ENCODE results near the gene LGR6. TPM values are rescaled to one million over a fixed set of nuclear protein-coding genes. Genes with fewer than 3 reads are reported as not detected.
"Not testable (repeated sequence)": the region's sequence is repeated elsewhere in the genome, so short reads cannot be mapped to it uniquely, and the experiment has no call there.

The LGR6 gene
- total RNA-seq, 2 experiments from 2014 or later, result 0.08 TPM; not detected in 1

- H3K27ac Mint-ChIP-seq; H3K36me3 Mint-ChIP-seq (ENCODE audit: low read depth); ATAC-seq; DNase-seq; H3K4me3 Mint-ChIP-seq; CTCF ChIA-PET; H3K4me1 Mint-ChIP-seq (ENCODE audit: low read depth); H3K9me3 Mint-ChIP-seq (ENCODE audit: insufficient read depth); POLR2A ChIA-PET: not testable (repeated sequence)
- peaks cover 54% of the 10 kb centered on the region for H3K27me3 Mint-ChIP-seq (ENCODE audit: low read depth)
Measured at GRCh38 chr1:202261209-202261958, 67.8 kb downstream of the LGR6 start.

- H3K4me3 Mint-ChIP-seq, result no peak overlapping the region
- H3K27me3 Mint-ChIP-seq (ENCODE audit: low read depth), result peaks cover 44% of the 10 kb centered on the region
- H3K27ac Mint-ChIP-seq, result no peak overlapping the region
- ATAC-seq (no peak), DNase-seq (no peak)
- ChIA-PET POLR2A (no interaction called here), CTCF (no interaction called here)
- no peaks in the 10 kb centered on the region for H3K4me1 Mint-ChIP-seq (ENCODE audit: low read depth)
- H3K36me3 Mint-ChIP-seq (ENCODE audit: low read depth), result no peaks in the 10 kb centered on the region
- H3K9me3 Mint-ChIP-seq (ENCODE audit: insufficient read depth), result no peaks in the 10 kb centered on the region
Measured at GRCh38 chr1:202263628-202264027, 70.0 kb downstream of the LGR6 start.

GRCh38 chr1:202264300-202264699, 70.7 kb downstream of the LGR6 start:
- peaks cover 41% of the 10 kb centered on the region for H3K27me3 Mint-ChIP-seq (ENCODE audit: low read depth)
- POLR2A ChIA-PET, result no interaction called here
- H3K4me1 Mint-ChIP-seq (ENCODE audit: low read depth), result no peaks in the 10 kb centered on the region
- H3K4me3 Mint-ChIP-seq, result no peak overlapping the region
- ATAC-seq (no peak), DNase-seq (no peak)
- H3K9me3 Mint-ChIP-seq (ENCODE audit: insufficient read depth), result no peaks in the 10 kb centered on the region
- no peaks in the 10 kb centered on the region for H3K36me3 Mint-ChIP-seq (ENCODE audit: low read depth)
- no peak overlapping the region for H3K27ac Mint-ChIP-seq
- CTCF ChIA-PET, result no interaction called here

- Mint-ChIP-seq H3K4me1 (ENCODE audit: low read depth) (no peaks in the 10 kb centered on the region), H3K4me3 (no peak overlapping the region), H3K9me3 (ENCODE audit: insufficient read depth) (no peaks in the 10 kb centered on the region), H3K27me3 (ENCODE audit: low read depth) (peaks cover 39% of the 10 kb centered on the region), H3K27ac (no peak overlapping the region), H3K36me3 (ENCODE audit: low read depth) (no peaks in the 10 kb centered on the region)
- CTCF ChIA-PET, result no interaction called here
- POLR2A ChIA-PET, result no interaction called here
- no peak for ATAC-seq
- DNase-seq, result no peak
Measured at GRCh38 chr1:202264726-202265125, 71.1 kb downstream of the LGR6 start.

GRCh38 chr1:202266061-202266765, 72.6 kb downstream of the LGR6 start:
- ATAC-seq (no peak), DNase-seq (no peak)

GRCh38 chr1:202268032-202268431, 74.4 kb downstream of the LGR6 start:
- no peaks in the 10 kb centered on the region for H3K36me3 Mint-ChIP-seq (ENCODE audit: low read depth)
- no peak overlapping the region for H3K27ac Mint-ChIP-seq
- H3K4me3 Mint-ChIP-seq, result no peak overlapping the region
- CTCF ChIA-PET, result interaction anchor here (1.1 kb wide), 1 partner anchor 75 kb away, joined by 4 read pairs; no protein-coding TSS in a partner anchor
- POLR2A ChIA-PET, result no interaction called here
- ATAC-seq (no peak), DNase-seq (no peak)
- H3K27me3 Mint-ChIP-seq (ENCODE audit: low read depth), result peaks cover 37% of the 10 kb centered on the region
- no peaks in the 10 kb centered on the region for H3K9me3 Mint-ChIP-seq (ENCODE audit: insufficient read depth)
- no peaks in the 10 kb centered on the region for H3K4me1 Mint-ChIP-seq (ENCODE audit: low read depth)

More at GRCh38 chr1:202266061-202266765, 72.6 kb downstream of the LGR6 start:
- peaks cover 41% of the 10 kb centered on the region for H3K27me3 Mint-ChIP-seq (ENCODE audit: low read depth)
- POLR2A ChIA-PET, result no interaction called here
- CTCF ChIA-PET, result interaction anchor here (1.0 kb wide), 1 partner anchor 73 kb away, joined by 5 read pairs; the partner anchor contains the start of gene LGR6
- no peak overlapping the region for H3K4me3 Mint-ChIP-seq
- H3K4me1 Mint-ChIP-seq (ENCODE audit: low read depth), result no peaks in the 10 kb centered on the region
- no peaks in the 10 kb centered on the region for H3K36me3 Mint-ChIP-seq (ENCODE audit: low read depth)
- H3K27ac Mint-ChIP-seq, result no peak overlapping the region
- no peaks in the 10 kb centered on the region for H3K9me3 Mint-ChIP-seq (ENCODE audit: insufficient read depth)

GRCh38 chr1:202268817-202269216, 75.2 kb downstream of the LGR6 start:
- no peak for ATAC-seq
- Mint-ChIP-seq H3K4me1 (ENCODE audit: low read depth) (no peaks in the 10 kb centered on the region), H3K36me3 (ENCODE audit: low read depth) (no peaks in the 10 kb centered on the region), H3K27me3 (ENCODE audit: low read depth) (peaks cover 30% of the 10 kb centered on the region), H3K9me3 (ENCODE audit: insufficient read depth) (no peaks in the 10 kb centered on the region), H3K4me3 (no peak overlapping the region), H3K27ac (no peak overlapping the region)
- ChIA-PET POLR2A (no interaction called here), CTCF (interaction anchor here (0.7 to 1.7 kb wide), 3 partner anchors 35 to 47 kb away, joined by 3 to 4 read pairs (median 4); no protein-coding TSS in a partner anchor)
- DNase-seq, result no peak

- CTCF ChIA-PET, result interaction anchor here (0.7 kb wide), 1 partner anchor 78 kb away, joined by 3 read pairs; no protein-coding TSS in a partner anchor
- peaks cover 17% of the 10 kb centered on the region for H3K27me3 Mint-ChIP-seq (ENCODE audit: low read depth)
Measured at GRCh38 chr1:202270871-202271326, 77.3 kb downstream of the LGR6 start.

GRCh38 chr1:202272103-202272845, 78.7 kb downstream of the LGR6 start:
- ATAC-seq (no peak), DNase-seq (no peak)
- ChIA-PET CTCF (interaction anchor here (1.1 to 1.5 kb wide), 3 partner anchors 44 to 82 kb away, joined by 3 to 5 read pairs (median 3); no protein-coding TSS in a partner anchor), POLR2A (no interaction called here)
- H3K27me3 Mint-ChIP-seq (ENCODE audit: low read depth), result peaks cover 15% of the 10 kb centered on the region
- H3K9me3 Mint-ChIP-seq (ENCODE audit: insufficient read depth), result no peaks in the 10 kb centered on the region
- H3K4me3 Mint-ChIP-seq, result no peak overlapping the region
- no peak overlapping the region for H3K27ac Mint-ChIP-seq
- peaks cover 3% of the 10 kb centered on the region for H3K4me1 Mint-ChIP-seq (ENCODE audit: low read depth)
- no peaks in the 10 kb centered on the region for H3K36me3 Mint-ChIP-seq (ENCODE audit: low read depth)

More at GRCh38 chr1:202270871-202271326, 77.3 kb downstream of the LGR6 start:
- Mint-ChIP-seq H3K27ac (no peak overlapping the region), H3K36me3 (ENCODE audit: low read depth) (no peaks in the 10 kb centered on the region), H3K4me1 (ENCODE audit: low read depth) (peaks cover 3% of the 10 kb centered on the region), H3K9me3 (ENCODE audit: insufficient read depth) (no peaks in the 10 kb centered on the region), H3K4me3 (no peak overlapping the region)
- POLR2A ChIA-PET, result no interaction called here
- DNase-seq (no peak), ATAC-seq (no peak)

- Mint-ChIP-seq H3K9me3 (ENCODE audit: insufficient read depth) (no peaks in the 10 kb centered on the region), H3K27me3 (ENCODE audit: low read depth) (peaks cover 24% of the 10 kb centered on the region), H3K36me3 (ENCODE audit: low read depth) (no peaks in the 10 kb centered on the region), H3K27ac (no peak overlapping the region), H3K4me3 (no peak overlapping the region), H3K4me1 (ENCODE audit: low read depth) (peaks cover 3% of the 10 kb centered on the region)
- ATAC-seq, result peak; percentile 80
- POLR2A ChIA-PET, result no interaction called here
- CTCF ChIA-PET, result interaction anchor here (0.6 to 2.2 kb wide), 26 partner anchors 8 to 451 kb away, joined by 3 to 23 read pairs (median 4); partner anchors contain the start of gene LGR6
- peak; percentile 69 for DNase-seq
Measured at GRCh38 chr1:202274611-202275010, 81.0 kb downstream of the LGR6 start.

GRCh38 chr1:202275061-202275770, 81.6 kb downstream of the LGR6 start:
- no peak for ATAC-seq
- no peak overlapping the region for H3K27ac Mint-ChIP-seq

More at GRCh38 chr1:202275061-202275770, 81.6 kb downstream of the LGR6 start:
- H3K36me3 Mint-ChIP-seq (ENCODE audit: low read depth), result no peaks in the 10 kb centered on the region
- POLR2A ChIA-PET, result interaction anchor here (0.9 kb wide), 1 partner anchor 8 kb away, joined by 3 read pairs; no protein-coding TSS in a partner anchor
- no peaks in the 10 kb centered on the region for H3K9me3 Mint-ChIP-seq (ENCODE audit: insufficient read depth)
- H3K4me3 Mint-ChIP-seq, result no peak overlapping the region
- peaks cover 3% of the 10 kb centered on the region for H3K4me1 Mint-ChIP-seq (ENCODE audit: low read depth)
- H3K27me3 Mint-ChIP-seq (ENCODE audit: low read depth), result peaks cover 27% of the 10 kb centered on the region
- CTCF ChIA-PET, result interaction anchor here (0.8 to 2.2 kb wide), 11 partner anchors 8 to 450 kb away, joined by 3 to 23 read pairs (median 6); partner anchors contain the start of gene LGR6
- DNase-seq, result no peak
